ENCODE results near the gene PTPRM.

PTPRM gene

GRCh38 chr18:8196238-8196637 lies 629.1 kb downstream of the PTPRM start:
- DNase-seq = no peak

- no peak for DNase-seq
These were observed 630.4 kb downstream of the PTPRM start for GRCh38 chr18:8197499-8197898.

- no peak for DNase-seq
These were observed 640.9 kb downstream of the PTPRM start for GRCh38 chr18:8207996-8208395.

DNA sequence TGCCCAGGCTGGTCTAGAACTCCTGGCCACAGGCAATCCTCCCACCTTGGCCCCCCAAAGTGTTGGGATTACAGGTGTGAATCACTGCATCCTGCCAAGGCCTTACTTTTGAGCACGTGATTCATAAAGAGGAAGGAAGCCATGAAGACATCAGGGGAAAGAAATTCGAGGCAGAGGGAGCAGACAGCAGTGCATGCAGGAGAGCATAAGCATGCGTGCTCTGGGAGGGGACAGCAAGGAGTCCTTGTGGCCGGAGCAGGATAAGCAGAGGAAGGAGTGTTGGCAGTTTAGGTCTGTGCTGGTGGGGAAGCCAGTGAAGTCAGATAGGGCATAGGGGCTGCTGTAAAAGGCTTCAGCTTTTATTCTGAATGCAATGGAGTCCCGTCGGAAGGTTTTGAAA lies 641.6 kb downstream of the PTPRM start:
- DNase-seq = no peak

GRCh38 chr18:8212896-8213780 lies 646.0 kb downstream of the PTPRM start:
- no peak for DNase-seq

GRCh38 chr18:8215741-8216140 lies 648.6 kb downstream of the PTPRM start:
- DNase-seq = no peak

- no peak for DNase-seq
These were observed 650.0 kb downstream of the PTPRM start for GRCh38 chr18:8217051-8217564.

- no peak for DNase-seq
These were observed 651.1 kb downstream of the PTPRM start for GRCh38 chr18:8218197-8218596.

DNA sequence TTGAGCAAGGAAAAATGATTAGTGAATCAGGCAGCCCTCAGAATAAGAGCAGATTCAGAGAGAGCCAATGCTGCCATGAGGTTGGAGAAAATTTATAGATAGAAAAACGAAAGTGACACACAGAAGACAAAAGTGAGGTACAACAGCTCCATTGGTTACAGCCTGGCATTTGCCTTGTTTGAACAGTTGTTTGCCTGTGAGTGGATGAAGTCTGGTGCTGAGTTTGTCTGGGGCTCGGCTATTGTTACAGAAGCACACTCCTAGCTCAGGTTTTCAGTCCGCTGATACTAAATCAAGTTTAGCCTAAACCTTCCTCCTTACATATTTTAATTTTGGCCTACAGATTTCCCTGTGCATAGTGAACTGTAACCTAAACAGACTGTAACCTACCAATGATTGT lies 654.3 kb downstream of the PTPRM start:
- DNase-seq = no peak

- DNase-seq = no peak
These were observed 657.5 kb downstream of the PTPRM start for GRCh38 chr18:8224576-8224975.

- DNase-seq = no peak
These were observed 661.9 kb downstream of the PTPRM start for GRCh38 chr18:8229040-8229439.

DNA sequence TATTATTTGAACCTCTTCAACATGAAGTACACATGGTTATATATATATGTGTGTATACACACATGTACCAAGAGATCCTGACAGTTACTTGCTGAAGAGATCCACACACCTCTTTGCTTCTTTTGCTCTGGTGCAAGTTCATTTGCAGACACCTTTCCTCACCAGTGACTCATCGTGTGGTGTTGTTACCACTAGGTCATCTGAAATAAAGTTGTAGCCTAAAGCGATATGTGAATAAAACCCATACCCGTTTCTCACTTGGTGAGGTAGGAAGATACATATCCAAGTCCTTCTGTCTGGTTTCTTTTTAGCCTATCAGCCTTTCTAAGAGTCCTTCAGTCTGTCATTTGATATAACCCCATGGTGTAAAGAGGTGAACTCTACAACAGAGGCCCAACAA lies 662.7 kb downstream of the PTPRM start:
- DNase-seq = no peak

DNA sequence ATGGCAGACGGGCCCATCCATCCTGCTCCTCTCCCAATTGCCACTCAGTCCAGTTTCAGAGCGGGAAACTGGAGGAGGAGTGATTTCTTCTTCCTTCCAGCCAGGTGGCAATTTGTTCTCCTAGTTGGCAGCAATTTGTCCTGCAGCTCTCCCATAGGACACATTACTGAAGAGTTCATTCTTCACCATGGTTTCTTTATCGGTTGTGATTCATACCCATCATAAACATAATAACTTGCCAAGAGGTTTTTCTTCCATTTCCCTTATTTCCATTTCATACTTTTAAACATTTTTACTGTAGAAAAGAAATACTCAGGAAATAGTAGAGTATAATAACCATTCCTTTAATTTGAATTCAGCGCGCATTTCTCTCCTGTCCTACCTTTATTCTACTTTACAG lies 664.2 kb downstream of the PTPRM start:
- DNase-seq = no peak

GRCh38 chr18:8232791-8233190 lies 665.7 kb downstream of the PTPRM start:
- DNase-seq = no peak

DNA sequence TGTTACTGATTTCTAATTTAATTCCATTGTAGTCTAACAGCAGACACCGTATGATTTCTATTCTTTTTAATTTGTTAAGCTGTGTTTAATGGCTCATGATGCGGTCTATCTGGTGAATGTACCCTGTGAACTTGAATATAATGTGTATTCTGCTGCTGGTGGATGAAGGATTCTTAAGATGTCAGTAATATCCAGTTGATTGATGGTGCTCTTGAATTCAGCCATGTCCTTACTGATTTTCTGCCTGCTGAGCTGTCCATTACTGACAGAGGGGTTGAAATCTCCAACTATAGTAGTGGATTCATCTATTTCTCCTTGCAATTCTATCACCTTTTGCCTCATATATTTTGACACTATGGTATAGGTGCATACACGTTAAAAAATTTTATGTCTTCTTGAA lies 668.8 kb downstream of the PTPRM start:
- no peak for DNase-seq

GRCh38 chr18:8238507-8238906 lies 671.4 kb downstream of the PTPRM start:
- no peak for DNase-seq

DNA sequence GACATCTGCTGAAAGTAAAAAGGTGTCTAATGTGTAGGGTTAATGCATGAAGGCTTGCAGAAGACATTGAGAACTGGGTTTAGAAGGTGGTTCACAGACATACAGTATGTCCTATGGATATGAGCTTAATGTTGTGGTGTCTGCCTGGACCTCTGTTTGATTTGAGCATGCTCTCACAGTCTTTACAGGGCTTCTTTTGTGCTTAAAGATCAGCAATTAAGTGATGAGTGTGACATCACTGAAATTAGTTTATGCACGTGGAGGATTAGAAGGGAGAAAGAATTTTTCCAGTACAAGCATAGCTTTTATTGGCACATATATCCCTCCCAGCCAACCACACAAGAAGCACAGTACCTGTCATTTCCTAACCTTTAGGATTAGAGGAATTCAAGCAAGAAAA lies 674.6 kb downstream of the PTPRM start:
- DNase-seq = no peak

DNA sequence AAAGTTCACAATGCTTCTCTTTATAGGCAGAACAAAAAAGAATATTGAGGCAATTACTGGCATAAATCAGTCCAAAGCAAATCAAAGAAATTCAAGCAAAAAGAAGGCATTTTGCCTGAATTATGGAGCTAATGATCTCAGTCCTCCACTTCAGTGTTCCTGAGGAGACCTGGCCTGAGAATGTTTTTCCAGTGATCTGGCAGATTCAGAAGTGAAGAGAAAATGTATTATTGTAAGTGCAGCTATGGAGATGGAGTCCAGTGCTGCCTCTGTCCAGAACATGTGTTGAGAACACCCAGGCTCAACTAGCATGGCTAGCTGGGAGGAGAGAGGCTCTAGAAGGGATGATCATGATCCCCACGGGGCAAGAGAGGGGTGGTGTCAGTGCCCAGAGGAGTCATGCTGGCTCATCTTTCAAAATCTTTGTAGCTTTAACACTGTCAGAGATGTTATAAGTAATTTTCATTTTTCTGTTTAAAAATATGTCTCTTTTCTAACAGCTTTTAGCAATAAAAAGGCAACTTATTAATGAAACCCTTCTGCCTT lies 675.1 kb downstream of the PTPRM start:
- no peak for DNase-seq

- DNase-seq = no peak
These were observed 680.6 kb downstream of the PTPRM start for GRCh38 chr18:8247700-8248099.

GRCh38 chr18:8248576-8248975 lies 681.5 kb downstream of the PTPRM start:
- DNase-seq = no peak

- DNase-seq = no peak
These were observed 682.7 kb downstream of the PTPRM start for GRCh38 chr18:8249811-8250210.

GRCh38 chr18:8252371-8252770 lies 685.3 kb downstream of the PTPRM start:
- DNase-seq = no peak

GRCh38 chr18:8253944-8254343 lies 686.8 kb downstream of the PTPRM start:
- no peak for DNase-seq

GRCh38 chr18:8254654-8255053 lies 687.5 kb downstream of the PTPRM start:
- DNase-seq = no peak

All from activated T-cell treated with anti-CD3 and anti-CD28 coated beads for 4 hours (primary cell).